Activated naive CD8-positive, alpha-beta T cell (primary cell): ENCODE measurements around the gene POLQ.
"Not testable (repeated sequence)": the region's sequence is repeated elsewhere in the genome, so short reads cannot be mapped to it uniquely, and the experiment has no call there.

Source experiments
- H3K27ac Mint-ChIP-seq: one replicate; pipeline ENCODE4 v1.8.0; 2021; ENCODE audit warnings: mixed read lengths
- H3K27me3 Mint-ChIP-seq: one replicate; pipeline ENCODE4 v1.8.0; 2021; ENCODE audit warnings: mixed read lengths
- H3K36me3 Mint-ChIP-seq: one replicate; pipeline ENCODE4 v1.8.0; 2021; ENCODE audit warnings: mixed read lengths
- H3K4me1 Mint-ChIP-seq: one replicate; pipeline ENCODE4 v1.8.0; 2021; ENCODE audit warnings: low read depth, mixed read lengths
- H3K4me3 Mint-ChIP-seq: one replicate; pipeline ENCODE4 v1.8.0; 2021; ENCODE audit warnings: mild to moderate bottlenecking, mixed read lengths
- H3K9me3 Mint-ChIP-seq: one replicate; pipeline ENCODE4 v1.8.0; 2021; ENCODE audit warnings: low read depth, mixed read lengths

Gene POLQ

DNA sequence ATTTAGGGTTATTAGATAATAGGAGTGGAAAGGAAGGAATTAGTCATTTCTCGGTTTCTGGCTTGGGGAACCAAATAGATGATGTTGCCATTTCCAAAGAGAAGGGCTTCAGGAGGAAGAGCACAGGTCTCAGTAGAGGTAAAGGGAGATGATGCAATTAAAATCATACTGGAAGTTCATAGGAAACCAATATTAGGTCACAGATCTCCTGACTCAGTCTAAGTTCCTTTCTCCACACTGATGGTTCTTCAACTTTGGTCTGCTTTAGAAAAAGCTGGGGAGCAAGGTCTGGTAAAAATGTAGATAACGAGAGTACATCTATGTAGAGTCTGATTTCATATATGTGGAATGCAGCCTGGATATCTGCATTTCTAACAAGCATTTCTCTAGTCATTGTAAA is 130.9 kb downstream of the POLQ start:
- Mint-ChIP-seq H3K27me3 (peaks cover 1% of the 10 kb centered on the region), H3K4me1 (no peaks in the 10 kb centered on the region), H3K4me3 (no peak overlapping the region), H3K9me3 (no peaks in the 10 kb centered on the region), H3K27ac (no peak overlapping the region), H3K36me3 (no peaks in the 10 kb centered on the region)

DNA sequence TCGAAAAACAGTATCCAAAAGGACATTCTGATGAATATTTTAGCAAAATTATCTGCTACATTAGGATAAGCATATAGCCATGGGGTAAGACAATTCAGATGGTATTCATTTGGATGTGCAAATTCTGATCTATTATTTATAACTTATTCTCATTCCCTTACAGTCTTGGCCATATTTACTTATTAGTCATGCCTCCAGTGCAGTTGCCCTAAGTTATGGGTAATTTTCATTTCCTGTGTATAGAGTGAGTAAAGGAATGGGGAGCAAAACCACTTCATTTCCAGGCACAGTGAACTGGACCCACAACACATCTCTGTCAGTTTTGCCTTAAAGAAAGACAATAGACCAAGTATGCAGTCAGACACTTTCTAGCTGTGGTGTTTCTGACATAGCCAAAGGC is 134.3 kb downstream of the POLQ start:
- H3K4me3 Mint-ChIP-seq = no peak overlapping the region
- no peaks in the 10 kb centered on the region for H3K36me3 Mint-ChIP-seq
- H3K27ac Mint-ChIP-seq = no peak overlapping the region
- peaks cover 1% of the 10 kb centered on the region for H3K27me3 Mint-ChIP-seq
- H3K9me3 Mint-ChIP-seq = no peaks in the 10 kb centered on the region
- no peaks in the 10 kb centered on the region for H3K4me1 Mint-ChIP-seq

DNA sequence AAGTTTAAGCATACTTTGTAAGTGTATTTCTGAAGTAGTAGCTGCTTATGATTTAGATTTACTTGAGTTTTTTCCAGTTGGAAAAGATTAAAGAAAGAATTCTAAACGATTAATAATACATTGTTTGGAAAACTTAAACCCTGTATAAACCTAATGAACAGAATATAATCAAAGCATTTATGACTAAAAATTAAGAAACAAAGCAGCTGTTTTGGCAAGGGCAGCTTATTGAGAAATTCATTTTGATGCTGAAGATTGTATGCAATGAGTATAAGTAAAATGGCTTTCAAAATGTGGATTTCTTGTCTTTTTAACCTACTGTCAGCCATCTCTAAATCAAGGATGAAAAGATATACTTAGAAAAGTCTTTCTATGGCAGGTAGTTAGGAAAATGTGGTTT is 140.2 kb downstream of the POLQ start:
- Mint-ChIP-seq H3K27me3 (no peaks in the 10 kb centered on the region), H3K9me3 (no peaks in the 10 kb centered on the region), H3K27ac (no peak overlapping the region), H3K36me3 (no peaks in the 10 kb centered on the region), H3K4me3 (no peak overlapping the region), H3K4me1 (no peaks in the 10 kb centered on the region)

DNA sequence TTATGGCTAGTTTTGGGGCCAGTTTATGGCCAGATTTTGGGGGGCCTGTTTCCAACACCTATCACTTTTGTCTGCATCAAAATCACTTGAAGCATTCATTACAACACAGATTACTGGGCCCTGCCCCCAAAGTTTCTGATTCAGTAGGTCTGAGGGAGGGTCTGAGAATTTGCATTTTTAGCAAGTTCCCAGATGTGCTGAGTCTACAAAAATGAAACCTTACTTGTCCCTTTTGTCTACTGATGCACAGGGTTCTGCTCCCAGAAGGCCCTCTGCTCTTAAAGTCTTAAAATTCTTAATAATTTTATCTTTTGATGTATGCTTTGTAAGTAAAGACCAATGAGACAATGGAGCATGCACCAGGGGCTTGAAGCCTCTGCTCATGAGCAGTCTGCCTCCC is 146.0 kb downstream of the POLQ start:
- H3K27me3 Mint-ChIP-seq = peaks cover 9% of the 10 kb centered on the region
- H3K36me3 Mint-ChIP-seq = no peaks in the 10 kb centered on the region
- no peak overlapping the region for H3K27ac Mint-ChIP-seq
- H3K4me1 Mint-ChIP-seq = no peaks in the 10 kb centered on the region
- H3K9me3 Mint-ChIP-seq = no peaks in the 10 kb centered on the region
- no peak overlapping the region for H3K4me3 Mint-ChIP-seq

DNA sequence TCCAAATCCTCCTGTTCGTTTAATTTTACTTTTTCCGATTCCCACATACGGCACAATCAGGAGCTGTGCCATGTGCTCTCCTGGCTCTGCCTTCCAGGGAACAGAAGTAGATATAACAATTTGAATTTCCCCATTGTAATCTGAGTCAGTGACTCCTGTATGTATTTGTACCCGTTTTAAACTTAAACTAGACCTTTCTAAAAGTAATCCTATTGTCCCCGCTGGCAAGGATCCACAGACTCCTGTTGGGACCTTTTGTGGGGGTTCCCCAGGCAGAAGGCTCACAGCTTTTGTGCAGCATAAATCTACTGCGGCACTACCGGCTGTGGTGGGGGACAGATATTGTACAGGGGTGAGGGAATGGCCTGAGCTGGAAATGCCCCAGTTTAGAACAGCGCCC is 147.7 kb downstream of the POLQ start:
- H3K9me3 Mint-ChIP-seq, H3K36me3 Mint-ChIP-seq, H3K27ac Mint-ChIP-seq, H3K4me1 Mint-ChIP-seq, H3K4me3 Mint-ChIP-seq: not testable (repeated sequence)
- H3K27me3 Mint-ChIP-seq = peaks cover 11% of the 10 kb centered on the region

DNA sequence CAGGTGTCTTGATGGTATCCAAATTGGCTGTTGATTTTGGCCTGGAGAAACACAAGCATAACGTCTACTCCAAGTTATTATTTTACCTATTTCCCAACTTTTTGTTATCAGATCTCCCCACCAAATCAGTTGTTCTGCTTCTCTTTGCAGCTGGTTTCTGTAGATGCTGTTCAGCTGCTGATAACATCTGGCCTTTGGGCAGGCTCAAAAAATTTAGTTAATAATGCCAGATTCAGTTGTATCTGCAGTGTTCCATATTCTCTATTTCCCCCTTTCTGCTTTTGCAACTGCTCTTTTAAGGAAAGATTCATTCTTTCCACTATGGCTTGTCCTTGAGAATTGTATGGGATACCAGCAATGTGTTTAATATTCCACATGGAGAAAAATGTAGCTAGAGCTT is 149.8 kb downstream of the POLQ start:
- not testable (repeated sequence) for H3K4me3 Mint-ChIP-seq, H3K9me3 Mint-ChIP-seq, H3K27ac Mint-ChIP-seq, H3K36me3 Mint-ChIP-seq, H3K4me1 Mint-ChIP-seq
- H3K27me3 Mint-ChIP-seq = peaks cover 12% of the 10 kb centered on the region

DNA sequence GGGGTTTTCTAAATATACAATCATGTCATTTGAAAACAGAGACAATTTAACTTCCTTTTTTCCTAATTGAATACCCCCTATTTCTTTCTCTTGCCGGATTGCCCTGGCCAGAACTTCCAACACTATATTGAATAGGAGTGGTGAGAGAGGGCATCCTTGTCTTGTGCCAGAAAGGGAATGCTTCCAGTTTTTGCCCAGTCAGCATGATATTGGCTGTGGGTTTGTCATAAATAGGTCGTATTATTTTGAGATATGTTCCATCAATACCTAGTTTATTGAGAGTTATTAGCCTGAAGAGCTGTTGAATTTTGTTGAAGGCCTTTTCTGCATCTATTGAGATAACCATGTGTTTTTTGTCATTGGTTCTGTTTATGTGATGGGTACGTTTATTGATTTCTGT is 157.5 kb downstream of the POLQ start:
- not testable (repeated sequence) for H3K27ac Mint-ChIP-seq, H3K4me1 Mint-ChIP-seq, H3K36me3 Mint-ChIP-seq, H3K27me3 Mint-ChIP-seq, H3K4me3 Mint-ChIP-seq, H3K9me3 Mint-ChIP-seq
